ENCODE results near the gene NT5DC2. TPM values are rescaled to one million over a fixed set of nuclear protein-coding genes. Genes with fewer than 3 reads are reported as not detected.

Gene NT5DC2
- total RNA-seq, 1 experiment from 2014 or later: 46.5 TPM

GRCh38 chr3:52513281-52513680 is 20.4 kb downstream of the NT5DC2 start:
- Histone ChIP-seq H3K27me3 (ENCODE audit: low read length) (no peaks in the 10 kb centered on the region), H4K20me1 (ENCODE audit: insufficient read depth, low read depth, low read length) (no peaks in the 10 kb centered on the region), H3K27ac (ENCODE audit: low read length) (no peak overlapping the region), H3K36me3 (ENCODE audit: insufficient read depth, low read length) (no peaks in the 10 kb centered on the region), H3K9me2 (replicated peaks; ENCODE audit: insufficient read depth, low read length) (no peaks in the 10 kb centered on the region), H3K9me3 (ENCODE audit: low read length) (no peaks in the 10 kb centered on the region), H3K9ac (ENCODE audit: low read length) (no peak overlapping the region), H2AFZ (ENCODE audit: low read length) (no peak overlapping the region), H3K4me1 (ENCODE audit: low read length) (no peaks in the 10 kb centered on the region), H3K4me3 (ENCODE audit: low read length) (no peak overlapping the region), H3K4me2 (ENCODE audit: low read depth, low read length, poor library complexity, severe bottlenecking) (no peak overlapping the region), H3K79me2 (ENCODE audit: low read length) (no peaks in the 10 kb centered on the region)
- no peak for DNase-seq

- Histone ChIP-seq H3K4me3 (ENCODE audit: low read length) (no peak overlapping the region), H3K79me2 (ENCODE audit: low read length) (no peaks in the 10 kb centered on the region), H3K36me3 (ENCODE audit: insufficient read depth, low read length) (no peaks in the 10 kb centered on the region), H3K9ac (ENCODE audit: low read length) (no peak overlapping the region), H2AFZ (ENCODE audit: low read length) (no peak overlapping the region), H3K9me2 (replicated peaks; ENCODE audit: insufficient read depth, low read length) (no peaks in the 10 kb centered on the region), H3K4me2 (ENCODE audit: low read depth, low read length, poor library complexity, severe bottlenecking) (no peak overlapping the region), H3K9me3 (ENCODE audit: low read length) (no peaks in the 10 kb centered on the region), H3K27me3 (ENCODE audit: low read length) (no peaks in the 10 kb centered on the region), H3K27ac (ENCODE audit: low read length) (no peak overlapping the region), H4K20me1 (ENCODE audit: insufficient read depth, low read depth, low read length) (no peaks in the 10 kb centered on the region), H3K4me1 (ENCODE audit: low read length) (no peaks in the 10 kb centered on the region)
- DNase-seq: no peak
Measured at GRCh38 chr3:52512727-52513126, 20.9 kb downstream of the NT5DC2 start.

GRCh38 chr3:52512105-52512504 is 21.6 kb downstream of the NT5DC2 start:
- Histone ChIP-seq H2AFZ (ENCODE audit: low read length) (no peak overlapping the region), H3K4me3 (ENCODE audit: low read length) (no peak overlapping the region), H3K27me3 (ENCODE audit: low read length) (no peaks in the 10 kb centered on the region), H3K9me3 (ENCODE audit: low read length) (no peaks in the 10 kb centered on the region), H3K4me1 (ENCODE audit: low read length) (no peaks in the 10 kb centered on the region), H3K79me2 (ENCODE audit: low read length) (no peaks in the 10 kb centered on the region), H3K27ac (ENCODE audit: low read length) (no peak overlapping the region), H3K9me2 (replicated peaks; ENCODE audit: insufficient read depth, low read length) (no peaks in the 10 kb centered on the region), H3K36me3 (ENCODE audit: insufficient read depth, low read length) (no peaks in the 10 kb centered on the region), H4K20me1 (ENCODE audit: insufficient read depth, low read depth, low read length) (no peaks in the 10 kb centered on the region), H3K9ac (ENCODE audit: low read length) (no peak overlapping the region), H3K4me2 (ENCODE audit: low read depth, low read length, poor library complexity, severe bottlenecking) (no peak overlapping the region)
- no peak for DNase-seq

GRCh38 chr3:52511509-52511908 is 22.1 kb downstream of the NT5DC2 start:
- DNase-seq: no peak
- Histone ChIP-seq H3K79me2 (ENCODE audit: low read length) (no peaks in the 10 kb centered on the region), H3K9me2 (replicated peaks; ENCODE audit: insufficient read depth, low read length) (no peaks in the 10 kb centered on the region), H3K27ac (ENCODE audit: low read length) (no peak overlapping the region), H3K36me3 (ENCODE audit: insufficient read depth, low read length) (no peaks in the 10 kb centered on the region), H3K27me3 (ENCODE audit: low read length) (no peaks in the 10 kb centered on the region), H3K4me2 (ENCODE audit: low read depth, low read length, poor library complexity, severe bottlenecking) (no peak overlapping the region), H3K4me3 (ENCODE audit: low read length) (no peak overlapping the region), H3K9me3 (ENCODE audit: low read length) (no peaks in the 10 kb centered on the region), H4K20me1 (ENCODE audit: insufficient read depth, low read depth, low read length) (no peaks in the 10 kb centered on the region), H3K4me1 (ENCODE audit: low read length) (no peaks in the 10 kb centered on the region), H3K9ac (ENCODE audit: low read length) (no peak overlapping the region), H2AFZ (ENCODE audit: low read length) (no peak overlapping the region)

- Histone ChIP-seq H3K4me2 (ENCODE audit: low read depth, low read length, poor library complexity, severe bottlenecking) (no peak overlapping the region), H3K4me1 (ENCODE audit: low read length) (no peaks in the 10 kb centered on the region), H3K27ac (ENCODE audit: low read length) (no peak overlapping the region), H4K20me1 (ENCODE audit: insufficient read depth, low read depth, low read length) (no peaks in the 10 kb centered on the region), H3K79me2 (ENCODE audit: low read length) (no peaks in the 10 kb centered on the region), H3K36me3 (ENCODE audit: insufficient read depth, low read length) (no peaks in the 10 kb centered on the region), H2AFZ (ENCODE audit: low read length) (no peak overlapping the region), H3K9ac (ENCODE audit: low read length) (no peak overlapping the region), H3K4me3 (ENCODE audit: low read length) (no peak overlapping the region), H3K27me3 (ENCODE audit: low read length) (no peaks in the 10 kb centered on the region), H3K9me3 (ENCODE audit: low read length) (no peaks in the 10 kb centered on the region), H3K9me2 (replicated peaks; ENCODE audit: insufficient read depth, low read length) (no peaks in the 10 kb centered on the region)
- DNase-seq: peak; percentile 64
Measured at GRCh38 chr3:52509753-52510328, 23.8 kb downstream of the NT5DC2 start.

- peaks cover 3% of the 10 kb centered on the region for H3K4me1 ChIP-seq (ENCODE audit: low read length)
- no peak overlapping the region for H3K9ac ChIP-seq (ENCODE audit: low read length)
- no peaks in the 10 kb centered on the region for H3K36me3 ChIP-seq (ENCODE audit: insufficient read depth, low read length)
- no peak overlapping the region for H3K4me3 ChIP-seq (ENCODE audit: low read length)
- H3K9me2 ChIP-seq (replicated peaks; ENCODE audit: insufficient read depth, low read length): no peaks in the 10 kb centered on the region
- no peaks in the 10 kb centered on the region for H3K79me2 ChIP-seq (ENCODE audit: low read length)
- no peaks in the 10 kb centered on the region for H4K20me1 ChIP-seq (ENCODE audit: insufficient read depth, low read depth, low read length)
- H3K27me3 ChIP-seq (ENCODE audit: low read length): no peaks in the 10 kb centered on the region
- DNase-seq: no peak
- H3K9me3 ChIP-seq (ENCODE audit: low read length): no peaks in the 10 kb centered on the region
- no peak overlapping the region for H2AFZ ChIP-seq (ENCODE audit: low read length)
- H3K27ac ChIP-seq (ENCODE audit: low read length): no peak overlapping the region
- H3K4me2 ChIP-seq (ENCODE audit: low read depth, low read length, poor library complexity, severe bottlenecking): no peak overlapping the region
Measured at GRCh38 chr3:52507359-52507758, 26.3 kb downstream of the NT5DC2 start.

- Histone ChIP-seq H3K4me3 (ENCODE audit: low read length) (no peak overlapping the region), H3K9me3 (ENCODE audit: low read length) (no peaks in the 10 kb centered on the region)
Measured at GRCh38 chr3:52506266-52506966, 27.2 kb downstream of the NT5DC2 start.

GRCh38 chr3:52504977-52505376 is 28.7 kb downstream of the NT5DC2 start:
- Histone ChIP-seq H3K4me1 (ENCODE audit: low read length) (peaks cover 6% of the 10 kb centered on the region), H4K20me1 (ENCODE audit: insufficient read depth, low read depth, low read length) (no peaks in the 10 kb centered on the region), H3K9me3 (ENCODE audit: low read length) (no peaks in the 10 kb centered on the region), H3K9ac (ENCODE audit: low read length) (no peak overlapping the region), H3K27me3 (ENCODE audit: low read length) (no peaks in the 10 kb centered on the region), H3K9me2 (replicated peaks; ENCODE audit: insufficient read depth, low read length) (no peaks in the 10 kb centered on the region), H3K27ac (ENCODE audit: low read length) (no peak overlapping the region), H3K79me2 (ENCODE audit: low read length) (no peaks in the 10 kb centered on the region), H3K4me3 (ENCODE audit: low read length) (no peak overlapping the region), H3K36me3 (ENCODE audit: insufficient read depth, low read length) (no peaks in the 10 kb centered on the region), H2AFZ (ENCODE audit: low read length) (no peak overlapping the region), H3K4me2 (ENCODE audit: low read depth, low read length, poor library complexity, severe bottlenecking) (no peak overlapping the region)
- no peak for DNase-seq

More at GRCh38 chr3:52506266-52506966, 27.2 kb downstream of the NT5DC2 start:
- Histone ChIP-seq H3K27me3 (ENCODE audit: low read length) (no peaks in the 10 kb centered on the region), H3K4me1 (ENCODE audit: low read length) (peaks cover 6% of the 10 kb centered on the region), H3K36me3 (ENCODE audit: insufficient read depth, low read length) (no peaks in the 10 kb centered on the region), H3K4me2 (ENCODE audit: low read depth, low read length, poor library complexity, severe bottlenecking) (no peak overlapping the region), H3K9ac (ENCODE audit: low read length) (no peak overlapping the region), H2AFZ (ENCODE audit: low read length) (no peak overlapping the region), H4K20me1 (ENCODE audit: insufficient read depth, low read depth, low read length) (no peaks in the 10 kb centered on the region), H3K27ac (ENCODE audit: low read length) (no peak overlapping the region), H3K9me2 (replicated peaks; ENCODE audit: insufficient read depth, low read length) (no peaks in the 10 kb centered on the region), H3K79me2 (ENCODE audit: low read length) (no peaks in the 10 kb centered on the region)
- DNase-seq: no peak

All from Karpas-422 (cell line).